NCI-H460 (cell line): Measurements from ENCODE around the gene GRK5. TPM values are rescaled to one million over a fixed set of nuclear protein-coding genes. Genes with fewer than 3 reads are reported as not detected.

Experiments used
- DNase-seq: peaks from one replicate; pipeline ENCODE4 v3.0.0-alpha.2; 2016; ENCODE audit warnings: low read depth; ENCODE audit errors: extremely low read depth
- total RNA-seq: library from RNA; depleted of rRNA; stranded (reverse); fragments of >200 nt; shearing (Covaris generic); gene quantifications from 2 replicates; pipeline ENCODE4 v1.2.3, GENCODE V29; 2014

The GRK5 gene
- total RNA-seq, 1 experiment from 2014 or later, result 0.79 TPM

DNA sequence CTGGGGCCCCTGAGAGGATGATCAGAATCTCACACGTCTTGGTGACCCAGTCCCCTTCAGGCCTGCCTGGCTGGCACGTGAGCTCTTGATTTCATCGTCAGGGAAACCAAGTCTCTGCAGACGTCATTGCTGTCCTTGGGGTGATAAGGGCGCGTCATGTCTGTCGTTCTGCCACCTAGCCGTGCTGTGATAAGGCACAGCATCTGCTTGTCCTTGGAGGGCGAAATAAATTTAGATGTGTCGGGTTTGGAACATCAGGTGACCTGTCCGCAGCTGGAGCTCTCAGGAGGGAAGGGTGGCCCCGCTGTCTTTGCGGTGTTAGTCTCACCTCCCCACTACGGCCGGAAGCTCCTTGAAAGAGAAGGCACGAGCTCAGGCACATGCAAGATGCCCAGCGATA lies 129.2 kb downstream of the GRK5 start:
- DNase-seq, result no peak

DNA sequence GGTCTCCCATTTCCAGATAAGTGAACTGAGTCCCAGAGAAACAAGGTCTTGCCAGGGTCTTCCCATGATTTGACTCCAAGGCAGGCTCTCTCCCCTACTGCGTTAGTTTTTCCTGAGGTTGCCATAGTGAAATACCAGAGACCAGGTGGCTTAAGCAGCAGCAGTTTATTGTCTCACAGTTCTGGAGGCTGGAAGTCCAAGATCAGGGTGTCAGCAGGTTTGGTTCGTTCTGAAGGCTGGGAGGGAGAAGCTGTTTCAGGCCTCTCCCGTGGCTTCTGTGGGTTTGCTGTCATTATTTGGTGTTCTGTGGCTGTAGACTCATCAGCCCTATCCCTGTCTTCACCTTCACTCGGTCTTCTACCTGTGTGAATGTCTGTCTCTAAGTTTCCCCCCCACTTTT lies 129.9 kb downstream of the GRK5 start:
- no peak for DNase-seq

DNA sequence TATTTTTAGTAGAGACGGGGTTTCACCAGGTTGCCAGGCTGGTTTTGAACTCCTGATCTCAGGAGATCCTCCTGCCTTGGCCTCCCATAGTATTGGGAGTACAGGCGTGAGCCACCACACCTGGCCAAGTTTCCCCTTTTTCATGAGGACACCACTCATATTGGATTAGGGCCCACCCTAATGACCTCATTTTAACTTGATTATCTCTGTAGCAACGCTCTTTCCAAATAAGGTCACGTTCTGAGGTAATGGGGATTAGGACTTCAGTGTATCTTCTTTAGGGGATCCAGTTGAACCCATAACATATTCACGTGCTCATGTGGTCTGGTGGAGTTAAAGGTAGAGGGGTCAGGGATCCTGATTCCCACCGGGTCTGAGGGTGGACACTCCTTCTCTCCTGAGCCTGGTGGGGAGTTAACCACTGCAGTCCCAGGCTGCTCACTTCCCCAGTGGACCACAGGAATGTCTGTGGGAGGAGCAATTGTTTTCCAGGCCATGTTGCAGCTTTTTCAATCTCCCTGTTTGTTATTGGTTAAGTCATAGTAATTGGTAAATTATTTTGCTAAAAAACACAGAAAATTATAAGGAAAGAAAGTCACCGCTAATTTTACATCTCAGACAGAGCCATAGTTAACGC lies 130.5 kb downstream of the GRK5 start:
- DNase-seq, result no peak

DNA sequence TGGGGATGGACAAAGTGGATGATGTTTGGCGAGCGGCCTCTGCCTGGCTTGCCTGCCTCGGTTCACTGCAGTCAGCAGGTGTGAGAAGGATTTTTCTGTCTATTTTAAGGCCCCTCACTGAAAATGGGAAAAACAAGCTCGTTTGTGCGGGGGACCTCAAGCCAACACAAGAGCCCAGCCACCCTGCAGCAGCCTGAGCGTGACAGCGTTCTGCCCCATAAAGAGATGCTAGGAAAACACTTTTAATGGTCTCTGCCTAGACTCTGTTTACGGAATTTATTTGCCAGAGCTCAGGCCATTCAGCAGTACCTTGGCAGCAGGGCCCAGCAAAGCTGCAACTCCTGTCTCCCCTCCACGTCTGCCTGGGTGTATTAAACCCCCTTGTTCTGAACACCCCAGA lies 131.7 kb downstream of the GRK5 start:
- DNase-seq, result no peak

DNA sequence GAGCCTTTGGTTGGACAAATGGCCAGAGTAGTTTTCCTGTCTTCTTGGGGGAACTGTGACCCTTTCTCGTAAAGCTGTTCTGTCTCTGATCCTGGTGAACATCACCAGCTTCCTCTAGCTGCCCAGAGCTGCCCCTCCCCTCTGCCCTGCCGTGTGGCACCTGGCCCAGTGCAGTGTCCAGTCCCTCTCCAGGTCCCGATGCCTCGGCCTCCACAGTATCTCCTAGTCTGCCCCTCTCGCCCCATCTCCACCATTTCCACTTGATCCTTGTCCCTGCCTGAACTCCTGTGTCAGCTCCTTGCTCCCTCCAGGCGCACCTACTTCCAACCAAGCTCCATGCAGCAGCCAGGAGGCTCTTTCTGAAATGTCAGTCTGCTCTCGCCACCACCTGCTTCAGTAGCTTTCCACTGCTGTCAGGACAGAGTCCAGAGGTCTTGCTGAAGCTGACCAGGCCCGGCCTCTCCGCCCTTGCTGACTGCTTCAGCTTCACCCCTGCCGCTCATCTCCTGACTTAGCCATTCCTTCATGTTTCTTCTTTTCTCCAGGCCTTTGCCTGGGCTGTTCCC lies 133.6 kb downstream of the GRK5 start:
- no peak for DNase-seq

DNA sequence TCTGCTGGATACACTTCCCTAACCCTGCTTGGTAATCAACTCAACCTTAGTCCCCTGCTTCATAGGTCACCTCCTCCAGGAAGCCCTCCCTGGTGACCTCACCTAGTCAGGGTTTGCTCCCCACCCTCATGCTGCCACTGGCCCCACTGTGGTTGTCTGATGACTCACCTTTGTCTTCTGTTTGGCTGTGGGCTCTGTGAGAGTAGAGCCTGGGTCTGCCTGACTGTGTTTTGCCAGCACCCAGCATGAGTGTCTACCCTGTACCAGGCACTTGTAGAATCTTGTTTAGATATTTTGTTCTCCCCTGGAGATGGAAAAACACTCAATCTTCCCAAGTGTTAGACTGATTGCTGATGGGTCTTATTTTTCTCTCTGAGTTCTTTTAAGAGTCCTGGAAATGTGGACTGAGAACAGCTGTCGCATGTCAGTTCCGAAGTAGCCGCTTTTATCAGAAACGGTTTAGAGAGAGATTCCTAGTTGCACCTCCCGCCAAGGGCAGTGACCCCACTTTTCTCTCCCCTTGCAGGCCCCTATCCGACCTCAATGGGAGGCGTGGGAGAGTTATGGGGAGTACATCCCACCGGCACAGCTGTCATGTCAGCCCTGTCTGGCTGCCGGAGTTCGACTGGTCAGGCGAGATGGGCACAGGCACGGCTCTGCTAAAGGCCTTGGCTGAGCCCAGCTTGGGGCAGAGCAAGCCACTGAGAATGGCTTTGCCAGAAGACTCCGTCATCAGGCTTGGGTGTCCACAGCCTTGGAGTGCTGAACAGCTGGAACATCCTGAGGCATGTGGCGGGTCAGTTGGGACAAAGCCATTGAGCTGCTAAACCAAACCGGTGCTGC lies 134.3 kb downstream of the GRK5 start:
- no peak for DNase-seq

DNA sequence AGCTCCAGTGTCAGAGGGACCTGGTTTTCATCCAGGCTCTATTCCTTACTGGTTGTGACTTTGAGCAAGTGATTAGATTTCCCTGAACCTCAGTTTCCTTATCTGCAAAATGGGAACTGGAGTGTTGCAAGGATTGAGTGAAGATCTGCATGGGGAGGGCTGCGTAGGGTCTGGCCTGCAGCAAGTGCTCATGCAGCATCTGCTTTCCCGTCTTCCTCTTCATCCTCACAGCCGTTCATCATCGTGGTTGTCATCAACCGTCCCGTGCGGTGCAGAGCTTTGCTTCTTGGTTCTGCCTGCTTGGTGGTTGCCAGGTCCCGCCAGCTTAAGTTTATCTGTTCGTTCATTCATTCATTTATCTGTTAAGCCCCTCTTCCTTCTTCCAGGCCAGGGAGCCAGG lies 135.0 kb downstream of the GRK5 start:
- DNase-seq, result no peak

DNA sequence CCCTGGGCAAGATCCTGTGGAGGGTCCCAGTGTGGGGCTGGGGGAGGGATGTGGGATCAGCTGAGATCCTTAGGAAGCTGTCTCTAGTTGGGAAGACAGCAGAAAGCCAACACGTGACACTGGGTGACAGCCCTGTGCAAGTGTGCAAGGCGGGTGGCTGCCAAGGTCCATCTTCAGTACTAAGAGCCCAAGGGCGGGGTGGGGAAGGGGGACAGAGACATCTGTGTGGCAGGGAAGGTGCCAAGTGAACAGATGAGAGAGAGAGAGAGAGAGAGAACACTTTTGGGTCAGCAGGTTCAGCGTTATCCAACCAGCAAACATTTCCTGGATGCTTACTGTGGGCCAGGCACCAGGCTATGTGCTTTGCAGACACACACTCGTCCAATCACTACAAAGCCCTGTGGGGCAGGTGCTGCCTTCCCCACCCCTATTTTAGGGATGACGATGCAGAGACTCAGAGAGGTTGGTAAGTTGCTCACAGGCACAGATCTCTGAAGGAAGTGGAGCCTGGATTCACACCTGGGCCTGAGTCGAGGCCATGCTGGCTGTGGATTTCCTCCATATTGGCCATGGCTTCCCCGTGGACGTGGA lies 135.7 kb downstream of the GRK5 start:
- DNase-seq, result no peak

DNA sequence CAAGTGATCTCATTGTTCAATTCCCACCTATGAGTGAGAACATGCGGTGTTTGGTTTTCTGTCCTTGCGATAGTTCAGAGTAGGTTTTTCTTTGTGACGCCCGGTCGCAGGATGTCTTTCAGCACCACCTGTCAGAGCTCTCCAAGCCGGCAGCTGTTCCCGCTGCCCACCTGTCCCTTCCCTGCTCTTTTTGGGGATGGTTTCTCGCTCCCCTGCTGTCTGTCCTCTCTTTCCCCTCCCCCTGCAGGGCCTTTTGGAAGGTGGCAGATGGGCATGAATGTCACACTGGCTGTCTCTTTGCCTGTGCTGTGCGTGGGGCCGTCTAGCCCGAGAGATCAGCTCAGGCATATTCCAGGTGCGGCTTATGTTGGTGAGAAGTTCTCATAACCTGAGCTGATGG lies 137.0 kb downstream of the GRK5 start:
- no peak for DNase-seq

DNA sequence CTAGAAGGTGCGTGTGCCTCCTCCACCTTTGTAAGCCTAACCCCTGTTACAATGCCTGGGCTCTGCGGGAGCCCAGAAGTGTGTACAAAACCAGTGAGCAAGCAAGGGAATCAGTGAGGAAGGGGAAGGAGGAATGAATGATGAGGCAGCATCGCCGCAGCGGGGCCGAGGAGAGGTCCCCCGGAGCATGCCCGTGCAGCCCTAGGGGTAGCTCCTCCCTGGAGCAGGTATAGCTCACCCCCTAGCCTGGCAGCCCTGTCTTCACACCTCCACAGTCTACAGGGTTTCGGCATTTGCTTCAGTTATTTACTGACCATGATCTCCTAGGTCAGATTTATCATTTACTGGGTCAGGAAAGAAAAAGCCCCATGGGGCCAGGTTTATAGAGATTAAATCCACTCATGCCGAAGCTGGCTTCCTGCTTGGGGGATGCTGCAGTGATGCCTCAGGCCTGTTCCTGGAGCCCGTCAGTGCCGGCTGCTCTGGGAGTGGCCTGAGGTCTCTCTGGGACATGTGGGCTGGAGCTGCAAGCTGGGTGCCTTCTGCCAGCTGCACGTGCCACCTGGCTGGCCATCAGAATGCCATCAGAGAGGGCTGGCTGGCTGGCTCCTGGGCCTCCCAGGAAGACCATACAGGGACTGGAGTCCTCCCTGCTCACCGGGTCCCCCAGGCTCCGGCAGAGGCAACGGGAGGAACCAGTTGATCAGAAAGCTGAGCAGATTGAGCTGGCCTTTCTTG lies 138.9 kb downstream of the GRK5 start:
- no peak for DNase-seq

DNA sequence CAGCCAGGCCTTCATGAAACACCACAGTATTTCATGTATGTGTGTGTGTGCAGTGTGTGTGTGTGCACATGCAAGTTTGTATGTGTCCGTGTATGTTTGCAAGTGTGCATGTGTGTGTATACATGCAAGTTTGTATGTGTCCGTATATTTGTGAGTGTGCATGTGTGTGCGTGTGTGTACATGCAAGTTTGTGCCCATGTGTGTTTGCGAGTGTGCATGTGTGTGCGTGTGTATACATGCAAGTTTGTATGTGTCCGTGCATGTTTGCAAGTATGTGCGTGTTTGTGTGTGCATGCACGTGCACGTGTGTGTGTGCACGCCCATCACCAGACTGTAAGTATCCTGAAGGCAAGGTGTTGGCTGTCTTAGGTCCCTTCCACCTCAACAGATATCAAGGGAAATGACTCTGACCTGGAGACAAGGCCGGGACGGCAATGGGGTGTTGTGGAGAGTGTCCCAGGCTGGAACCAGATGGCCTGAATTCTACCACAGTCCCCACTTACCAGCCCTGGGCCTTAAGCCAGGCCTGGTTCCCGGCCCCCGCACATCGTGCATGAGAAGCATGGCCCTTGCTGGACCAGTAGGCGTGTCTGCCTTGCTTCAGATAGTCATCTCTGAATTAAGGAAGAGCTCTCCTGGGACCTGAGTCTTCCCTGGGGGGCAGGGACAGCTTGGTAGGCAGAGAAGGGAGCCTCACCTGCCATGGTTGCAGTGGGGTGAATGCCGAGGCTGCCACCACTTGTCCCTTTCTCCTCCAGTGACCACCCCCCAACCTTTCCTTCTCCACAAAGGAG lies 140.0 kb downstream of the GRK5 start:
- DNase-seq, result no peak

DNA sequence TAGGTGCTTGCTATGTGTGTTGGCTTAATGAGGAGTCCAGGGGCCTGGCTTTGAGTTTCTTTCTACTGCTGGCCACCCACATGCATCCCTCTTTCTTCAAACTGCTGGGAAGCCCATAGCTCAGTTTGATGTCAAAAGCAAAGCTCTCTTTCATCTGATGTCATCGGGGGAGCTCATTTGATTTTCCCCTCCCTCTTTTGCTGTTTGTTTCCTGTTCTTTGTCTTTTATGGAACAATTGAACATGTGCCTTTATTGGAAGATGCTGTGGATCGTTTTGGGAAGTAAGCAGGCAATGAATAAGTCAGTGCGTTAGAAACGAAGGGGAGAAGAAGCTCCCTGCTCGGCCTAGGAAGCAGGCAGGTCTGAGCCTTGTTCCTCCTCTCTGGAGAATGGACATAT lies 140.7 kb downstream of the GRK5 start:
- DNase-seq, result no peak

DNA sequence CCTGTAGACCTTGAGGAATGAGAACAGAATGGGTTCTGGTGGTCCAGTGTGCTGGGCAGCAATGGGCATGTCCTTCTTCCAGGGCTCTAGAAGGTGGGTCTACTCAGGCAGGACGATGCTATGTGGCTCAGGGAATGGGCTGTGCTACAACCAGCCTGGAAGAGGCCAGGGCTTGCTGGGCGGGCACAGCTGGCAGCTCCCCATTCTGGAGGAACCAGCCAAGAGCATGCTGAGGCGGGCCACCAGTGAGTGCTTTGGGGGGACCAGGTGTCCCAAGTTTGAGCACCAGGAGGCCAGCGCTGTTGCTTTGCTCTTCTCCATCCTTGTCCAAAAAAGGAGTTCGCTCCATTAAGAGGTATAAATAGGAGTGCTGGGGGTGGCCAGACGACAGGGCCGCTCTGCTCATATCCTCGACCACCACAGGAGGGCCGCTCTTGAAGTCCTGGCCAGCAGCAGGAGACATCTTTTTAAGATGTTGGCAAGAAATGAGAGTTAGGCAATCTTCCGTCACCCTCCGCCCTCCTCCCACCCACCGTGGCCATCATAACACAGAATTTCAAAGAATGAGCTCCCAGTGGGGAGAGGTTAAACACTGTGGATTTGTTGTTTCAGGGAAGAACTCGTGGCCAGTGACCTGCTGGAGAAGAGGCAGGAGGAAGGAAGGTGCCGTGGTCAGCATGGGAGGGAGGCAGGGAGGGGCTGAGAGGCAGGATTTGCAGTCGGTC lies 141.3 kb downstream of the GRK5 start:
- no peak for DNase-seq

DNA sequence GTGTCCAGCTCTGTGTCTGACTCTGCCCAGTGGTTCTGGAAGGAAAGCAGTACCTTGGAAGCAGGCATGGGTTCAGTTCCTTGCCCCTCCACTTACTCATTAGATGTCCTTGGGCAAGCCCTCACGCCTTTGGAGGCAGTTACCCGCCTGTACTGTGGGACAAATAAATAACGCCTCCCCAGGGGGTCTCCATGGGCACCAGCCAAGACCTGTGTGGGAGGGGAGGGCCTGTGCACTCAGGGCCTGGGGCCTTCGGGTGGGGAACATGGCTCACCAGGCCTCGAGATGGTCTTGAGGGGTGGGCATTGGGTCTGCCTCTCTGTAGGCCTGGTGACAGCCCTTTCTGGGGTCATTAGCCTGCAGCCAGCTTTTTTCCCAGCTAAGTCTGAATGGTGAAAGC lies 142.0 kb downstream of the GRK5 start:
- no peak for DNase-seq

DNA sequence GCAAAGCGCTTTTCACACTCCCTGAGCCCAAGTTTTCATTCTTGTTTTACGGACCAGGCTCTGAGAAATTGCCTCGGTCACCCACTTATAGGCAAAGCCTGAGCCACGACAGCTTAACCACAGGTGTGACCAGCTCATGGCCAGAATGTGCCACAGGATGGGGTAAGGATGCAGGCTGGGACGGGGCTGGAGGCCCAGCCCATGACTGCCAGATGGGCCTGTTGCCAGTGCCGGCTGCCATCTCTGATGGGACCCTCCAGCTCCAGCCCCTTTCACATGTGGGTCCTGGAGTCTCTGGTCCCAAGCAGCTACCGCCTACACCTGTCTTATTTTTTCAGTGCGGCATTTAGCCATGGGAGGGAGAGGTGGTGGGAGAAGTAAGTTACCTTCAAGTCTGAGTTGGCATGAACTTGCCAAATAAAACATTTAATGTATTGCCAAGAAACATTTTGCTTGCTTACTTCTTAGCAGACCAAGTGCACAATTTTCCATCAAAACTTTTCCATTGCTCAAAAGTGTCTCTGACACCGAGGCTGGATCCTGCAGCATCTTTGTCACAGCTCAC lies 142.6 kb downstream of the GRK5 start:
- DNase-seq, result no peak

DNA sequence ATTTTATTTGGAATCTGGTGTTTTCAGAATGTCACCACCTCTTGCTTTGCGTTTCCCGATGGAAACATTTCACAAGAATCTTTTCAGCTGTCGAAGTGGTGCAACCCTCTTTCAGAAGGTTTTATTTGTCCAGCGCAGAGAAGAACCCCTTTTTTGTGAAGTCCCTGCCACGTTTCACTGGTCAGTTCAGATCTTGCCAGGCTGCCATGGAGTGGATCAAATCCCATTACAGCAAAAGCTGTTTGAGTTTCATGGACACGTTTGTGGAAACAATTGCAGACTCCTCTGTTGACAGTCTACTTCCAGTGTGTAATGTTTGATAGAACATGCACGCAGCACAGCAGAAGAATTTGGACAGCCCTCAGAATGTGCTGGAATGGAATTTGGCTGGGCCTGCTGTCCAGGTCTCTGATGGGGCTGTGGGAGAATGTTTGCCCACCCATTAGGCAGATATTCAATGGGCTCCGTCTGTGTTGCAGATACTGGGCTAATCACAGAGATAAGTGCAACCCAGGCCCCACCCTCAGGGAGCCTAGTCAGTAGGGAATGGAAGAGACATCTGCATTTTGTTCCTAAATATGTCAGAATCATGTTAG lies 143.2 kb downstream of the GRK5 start:
- no peak for DNase-seq

DNA sequence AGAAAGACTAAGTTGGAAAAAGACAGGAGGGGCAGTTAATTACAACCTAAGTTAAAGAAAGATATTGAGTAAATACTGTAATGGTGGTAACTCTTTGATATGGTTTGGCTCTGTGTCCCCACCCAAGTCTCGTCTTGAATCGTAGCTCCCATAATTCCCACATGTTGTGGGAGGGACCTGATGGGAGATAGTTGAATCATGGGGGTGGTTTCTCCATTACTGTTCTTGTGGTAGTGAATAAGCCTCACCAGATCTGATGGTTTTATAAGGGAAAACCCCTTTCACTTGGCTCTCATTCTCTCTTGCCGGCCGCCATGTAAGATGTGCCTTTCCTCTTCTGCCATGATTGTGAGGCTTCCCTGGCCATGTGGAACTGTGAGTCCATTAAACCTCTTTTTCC lies 143.8 kb downstream of the GRK5 start:
- no peak for DNase-seq

DNA sequence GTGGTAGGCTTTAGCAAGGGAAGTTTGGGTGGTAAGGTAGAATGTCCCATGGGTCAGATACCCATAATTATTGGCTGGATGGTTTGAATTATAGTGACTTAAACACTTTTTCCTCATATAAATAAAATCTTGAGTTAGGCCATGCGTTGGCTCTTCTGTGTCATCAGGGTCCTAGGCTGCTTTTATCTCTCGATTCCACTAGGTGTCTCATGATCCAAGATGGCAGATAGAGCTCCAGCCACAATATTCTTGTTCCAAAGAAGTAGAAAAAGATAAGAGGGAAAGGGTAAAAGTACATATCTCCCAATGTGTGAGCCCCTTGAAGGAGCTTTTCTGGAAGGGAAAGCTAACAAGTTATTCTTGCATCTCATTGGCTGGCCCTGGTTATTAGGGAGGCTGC lies 144.7 kb downstream of the GRK5 start:
- no peak for DNase-seq

DNA sequence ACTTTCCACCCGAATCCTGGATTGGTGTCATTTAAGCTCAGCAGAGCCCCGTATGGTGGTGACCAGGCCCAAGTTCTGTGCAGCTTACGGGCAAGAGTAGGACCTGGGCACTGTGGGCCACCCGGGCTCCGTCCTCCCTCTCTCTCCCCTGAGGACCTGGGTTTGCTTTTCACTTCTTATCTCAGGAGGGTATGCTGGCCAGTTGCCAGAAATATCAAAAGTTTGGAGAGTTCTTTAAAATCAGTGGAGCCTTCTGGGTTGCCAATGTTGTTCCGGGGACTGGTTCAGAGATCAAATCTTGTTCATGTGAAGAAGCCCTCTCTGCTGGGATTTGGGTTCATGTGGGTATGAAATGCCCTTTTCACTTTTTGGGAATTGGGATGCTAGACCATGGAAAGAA lies 145.4 kb downstream of the GRK5 start:
- DNase-seq, result no peak
